A549 (cell line): Measurements from ENCODE around the gene MYO1C.

Source experiments
- POLR2A ChIP-seq: IDR thresholded peaks from 2 replicates; pipeline ENCODE4 v1.6.1; 2012; ENCODE audit warnings: mild to moderate bottlenecking, low read length
- RARB ChIP-seq: fragments of 250-450 bp; sonication (Bioruptor Pico); IDR thresholded peaks from 2 replicates; pipeline ENCODE4 v1.8.0; 2021; ENCODE audit warnings: mild to moderate bottlenecking, moderate library complexity

- TF ChIP-seq POLR2A (no peak), RARB (CRISPR knock-in tag) (no peak)
Measured at GRCh38 chr17:1473841-1474240, 18.6 kb downstream of the MYO1C start.
